Activated naive CD8-positive, alpha-beta T cell treated with anti-CD3 and anti-CD28 coated beads, Interleukin-2, amount 50 U/mL, for 16 hours (primary cell): ENCODE data around the gene BORA.
"Not testable (repeated sequence)": the region's sequence is repeated elsewhere in the genome, so short reads cannot be mapped to it uniquely, and the experiment has no call there.

Source experiments
- DNase-seq: peaks from one replicate; pipeline ENCODE4 v3.0.0-alpha.2; 2020; ENCODE audit warnings: low read depth, low spot score

BORA gene

GRCh38 chr13:72727417-72728289 lies at the start of gene BORA, which contains the start of gene MZT1:
BORA (plus strand) TSS chr13:72727923; CDS start chr13:72728941, 1,018 bp downstream.
MZT1 (minus strand) TSS chr13:72727629; CDS start chr13:72727602, 27 bp downstream.
- peak; percentile 92 for DNase-seq

- DNase-seq: no peak
Measured at GRCh38 chr13:72678312-72678711, 49.4 kb upstream of the BORA start.

GRCh38 chr13:72680353-72680752 lies 47.4 kb upstream of the BORA start:
- no peak for DNase-seq

- DNase-seq: no peak
Measured at GRCh38 chr13:72686766-72687165, 41.0 kb upstream of the BORA start.

GRCh38 chr13:72689181-72689696 lies 38.5 kb upstream of the BORA start:
- no peak for DNase-seq

GRCh38 chr13:72692884-72693514 lies 34.7 kb upstream of the BORA start:
- DNase-seq: no peak

- no peak for DNase-seq
Measured at GRCh38 chr13:72693832-72694231, 33.9 kb upstream of the BORA start.

GRCh38 chr13:72694314-72694713 lies 33.4 kb upstream of the BORA start:
- no peak for DNase-seq

- DNase-seq: no peak
Measured at GRCh38 chr13:72696579-72696978, 31.1 kb upstream of the BORA start.

- no peak for DNase-seq
Measured at GRCh38 chr13:72698164-72698563, 29.6 kb upstream of the BORA start.

GRCh38 chr13:72700509-72700908 lies 27.2 kb upstream of the BORA start:
- DNase-seq: no peak

- no peak for DNase-seq
Measured at GRCh38 chr13:72716776-72717175, 10.9 kb upstream of the BORA start.

- DNase-seq: not testable (repeated sequence)
Measured at GRCh38 chr13:72726185-72726584, 1.5 kb upstream of the BORA start.

GRCh38 chr13:72726726-72727416 lies 852 bp upstream of the BORA start:
- DNase-seq: peak; percentile 1

GRCh38 chr13:72728290-72728605 lies 525 bp downstream of the BORA start:
- DNase-seq: no peak

GRCh38 chr13:72737033-72737432 lies 9.3 kb downstream of the BORA start:
- no peak for DNase-seq

- DNase-seq: no peak
Measured at GRCh38 chr13:72740015-72740414, 12.3 kb downstream of the BORA start.

- no peak for DNase-seq
Measured at GRCh38 chr13:72745260-72745659, 17.5 kb downstream of the BORA start.

GRCh38 chr13:72751220-72751619 lies 23.5 kb downstream of the BORA start:
- DNase-seq: no peak

GRCh38 chr13:72754111-72754510 lies 26.4 kb downstream of the BORA start:
- DNase-seq: no peak

GRCh38 chr13:72757792-72758535 lies 30.2 kb downstream of the BORA start:
- no peak for DNase-seq

- no peak for DNase-seq
Measured at GRCh38 chr13:72760189-72760588, 32.5 kb downstream of the BORA start.
